Measurements from ENCODE around the gene KLHL36. TPM values are rescaled to one million over a fixed set of nuclear protein-coding genes. Genes with fewer than 3 reads are reported as not detected.
"Not testable (repeated sequence)": the region's sequence is repeated elsewhere in the genome, so short reads cannot be mapped to it uniquely, and the experiment has no call there.

KLHL36 gene
- total RNA-seq, 1 experiment from 2014 or later, result 93.6 TPM

GRCh38 chr16:84618581-84619460, 29.5 kb upstream of the KLHL36 start:
- Mint-ChIP-seq H3K27ac (ENCODE audit: unreplicated experiment) (peak overlapping the region; percentile 98), H3K4me1 (ENCODE audit: low read depth, unreplicated experiment) (peaks cover 56% of the 10 kb centered on the region), H3K27me3 (ENCODE audit: unreplicated experiment) (no peaks in the 10 kb centered on the region), H3K9me3 (ENCODE audit: low read depth, unreplicated experiment) (no peaks in the 10 kb centered on the region), H3K4me3 (ENCODE audit: low read depth, unreplicated experiment) (peak overlapping the region; percentile 98), H3K36me3 (ENCODE audit: insufficient read depth, unreplicated experiment) (peaks cover 55% of the 10 kb centered on the region)
- peak; percentile 83 for DNase-seq
- no peak for TF ChIP-seq CTCF (IDR thresholded peaks at IDR 0.05; ENCODE audit: unreplicated experiment)
- TSS peak; percentile 88 for BruUV-seq (replicated peaks)
- intact Hi-C loops (cut with micrococcal nuclease; ENCODE audit: unreplicated experiment), result loop anchor here (1.0 to 2.0 kb wide), 2 partner anchors 42 to 50 kb away; no protein-coding TSS in a partner anchor
- CTCF ChIA-PET, result interaction anchor here (0.6 to 2.7 kb wide), 15 partner anchors 17 to 1442 kb away, joined by 3 to 15 read pairs (median 5); no protein-coding TSS in a partner anchor

GRCh38 chr16:84620913-84621312, 27.4 kb upstream of the KLHL36 start:
- BruUV-seq (replicated peaks); H3K27me3 Mint-ChIP-seq (ENCODE audit: unreplicated experiment); H3K27ac Mint-ChIP-seq (ENCODE audit: unreplicated experiment); H3K9me3 Mint-ChIP-seq (ENCODE audit: low read depth, unreplicated experiment); H3K4me3 Mint-ChIP-seq (ENCODE audit: low read depth, unreplicated experiment); intact Hi-C loops (cut with micrococcal nuclease; ENCODE audit: unreplicated experiment); DNase-seq: not testable (repeated sequence)
- CTCF ChIA-PET, result interaction anchor here (0.6 to 2.8 kb wide), 7 partner anchors 47 to 115 kb away, joined by 3 to 20 read pairs (median 6); no protein-coding TSS in a partner anchor
- peaks cover 34% of the 10 kb centered on the region for H3K36me3 Mint-ChIP-seq (ENCODE audit: insufficient read depth, unreplicated experiment)
- peaks cover 45% of the 10 kb centered on the region for H3K4me1 Mint-ChIP-seq (ENCODE audit: low read depth, unreplicated experiment)

- no peaks in the 10 kb centered on the region for H3K27me3 Mint-ChIP-seq (ENCODE audit: unreplicated experiment)
- no TSS peak for BruUV-seq (replicated peaks)
- H3K4me1 Mint-ChIP-seq (ENCODE audit: low read depth, unreplicated experiment), result peaks cover 23% of the 10 kb centered on the region
- H3K4me3 Mint-ChIP-seq (ENCODE audit: low read depth, unreplicated experiment), result no peak overlapping the region
- intact Hi-C loops (cut with micrococcal nuclease; ENCODE audit: unreplicated experiment), result no loop called here
- no peaks in the 10 kb centered on the region for H3K9me3 Mint-ChIP-seq (ENCODE audit: low read depth, unreplicated experiment)
- CTCF ChIA-PET, result no interaction called here
- H3K36me3 Mint-ChIP-seq (ENCODE audit: insufficient read depth, unreplicated experiment), result no peaks in the 10 kb centered on the region
- DNase-seq, result no peak
- no peak for TF ChIP-seq CTCF (IDR thresholded peaks at IDR 0.05; ENCODE audit: unreplicated experiment)
- H3K27ac Mint-ChIP-seq (ENCODE audit: unreplicated experiment), result no peak overlapping the region
Measured at GRCh38 chr16:84625556-84625955, 22.8 kb upstream of the KLHL36 start.

- no peak for TF ChIP-seq CTCF (IDR thresholded peaks at IDR 0.05; ENCODE audit: unreplicated experiment)
- Mint-ChIP-seq H3K27ac (ENCODE audit: unreplicated experiment) (no peak overlapping the region), H3K27me3 (ENCODE audit: unreplicated experiment) (no peaks in the 10 kb centered on the region), H3K9me3 (ENCODE audit: low read depth, unreplicated experiment) (no peaks in the 10 kb centered on the region), H3K4me1 (ENCODE audit: low read depth, unreplicated experiment) (peaks cover 2% of the 10 kb centered on the region), H3K4me3 (ENCODE audit: low read depth, unreplicated experiment) (no peak overlapping the region), H3K36me3 (ENCODE audit: insufficient read depth, unreplicated experiment) (no peaks in the 10 kb centered on the region)
- no peak for DNase-seq
- BruUV-seq (replicated peaks), result no TSS peak
- CTCF ChIA-PET, result interaction anchor here (0.6 kb wide), 1 partner anchor 29 kb away, joined by 4 read pairs; no protein-coding TSS in a partner anchor
- intact Hi-C loops (cut with micrococcal nuclease; ENCODE audit: unreplicated experiment), result no loop called here
Measured at GRCh38 chr16:84628226-84628731, 20.0 kb upstream of the KLHL36 start.

Data from Calu3 (cell line).